AG04449 (cell line): ENCODE results near the gene KIAA0232.
"Not testable (repeated sequence)": the region's sequence is repeated elsewhere in the genome, so short reads cannot be mapped to it uniquely, and the experiment has no call there.

Experiments
- CTCF ChIA-PET: fragments of 350-600 bp; formaldehyde crosslinking; extraction: SDS; loops from one replicate; lab custom pipeline; 2021; ENCODE audit warnings: antibody characterized with exemption; lab: Yijun Ruan, JAX
- POLR2A ChIA-PET: fragments of 400-600, 350-600 bp; formaldehyde crosslinking; extraction: SDS; loops from one replicate; lab custom pipeline; 2020; ENCODE audit warnings: antibody characterized with exemption, inconsistent platforms; lab: Yijun Ruan, JAX
- DNase-seq: peaks from one replicate; pipeline ENCODE4 v3.0.0-alpha.2; 2010; ENCODE audit warnings: low read depth, low spot score
- H3K4me3 ChIP-seq: 2 replicates; pipeline ENCODE4 v1.5.1; 2011; ENCODE audit warnings: low read depth, mild to moderate bottlenecking, control low read depth, low read length
- TF ChIP-seq, protein P1 (sequence below): IDR thresholded peaks from one replicate; pipeline ENCODE4 v1.5.1; 2011; ENCODE audit warnings: mild to moderate bottlenecking, moderate library complexity, low read length, control low read depth, inconsistent platforms; ENCODE audit not compliant: insufficient read depth; ENCODE audit errors: missing control alignments

KIAA0232 gene

DNA sequence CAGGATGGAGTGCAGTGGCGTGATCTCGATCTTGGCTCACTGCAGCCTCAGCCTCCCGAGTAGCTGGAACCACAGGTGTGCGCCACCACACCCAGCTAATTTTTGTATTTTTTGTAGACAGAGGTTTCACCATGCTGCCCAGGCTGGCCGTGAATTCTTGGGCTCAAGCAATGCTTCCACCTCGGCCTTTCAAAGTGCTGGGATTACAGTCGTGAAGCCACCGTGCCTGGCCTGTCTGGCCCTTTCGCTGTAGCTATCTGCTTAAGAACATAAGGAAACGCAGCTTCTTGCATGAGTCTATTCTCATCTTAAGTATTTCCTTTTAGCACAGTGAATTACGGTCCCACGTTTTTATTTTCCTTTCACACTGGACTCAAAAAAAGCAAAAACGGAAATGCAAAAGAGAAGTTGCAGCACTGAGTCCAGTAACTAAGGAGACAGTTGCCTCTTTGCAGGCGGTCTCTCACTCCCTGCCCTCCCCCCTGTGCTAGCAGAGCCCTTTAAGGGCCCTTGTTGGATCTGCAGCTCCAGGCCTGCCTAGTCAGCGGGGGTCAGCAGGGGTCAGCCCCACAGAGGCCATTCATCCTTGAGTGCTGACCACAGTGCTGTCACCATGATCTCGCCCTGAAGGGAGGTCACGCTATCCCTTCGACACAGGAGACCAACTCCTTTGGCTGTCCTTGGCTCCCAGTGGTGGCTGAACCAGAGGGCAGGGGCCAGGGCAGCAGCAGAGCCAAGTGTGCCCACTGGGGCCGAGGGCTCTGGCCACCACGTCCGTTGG, 105.3 kb downstream of the KIAA0232 start:
- TF ChIP-seq, protein P1, sequence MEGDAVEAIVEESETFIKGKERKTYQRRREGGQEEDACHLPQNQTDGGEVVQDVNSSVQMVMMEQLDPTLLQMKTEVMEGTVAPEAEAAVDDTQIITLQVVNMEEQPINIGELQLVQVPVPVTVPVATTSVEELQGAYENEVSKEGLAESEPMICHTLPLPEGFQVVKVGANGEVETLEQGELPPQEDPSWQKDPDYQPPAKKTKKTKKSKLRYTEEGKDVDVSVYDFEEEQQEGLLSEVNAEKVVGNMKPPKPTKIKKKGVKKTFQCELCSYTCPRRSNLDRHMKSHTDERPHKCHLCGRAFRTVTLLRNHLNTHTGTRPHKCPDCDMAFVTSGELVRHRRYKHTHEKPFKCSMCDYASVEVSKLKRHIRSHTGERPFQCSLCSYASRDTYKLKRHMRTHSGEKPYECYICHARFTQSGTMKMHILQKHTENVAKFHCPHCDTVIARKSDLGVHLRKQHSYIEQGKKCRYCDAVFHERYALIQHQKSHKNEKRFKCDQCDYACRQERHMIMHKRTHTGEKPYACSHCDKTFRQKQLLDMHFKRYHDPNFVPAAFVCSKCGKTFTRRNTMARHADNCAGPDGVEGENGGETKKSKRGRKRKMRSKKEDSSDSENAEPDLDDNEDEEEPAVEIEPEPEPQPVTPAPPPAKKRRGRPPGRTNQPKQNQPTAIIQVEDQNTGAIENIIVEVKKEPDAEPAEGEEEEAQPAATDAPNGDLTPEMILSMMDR: no peak
- CTCF ChIA-PET: interaction anchor here (1.0 to 6.9 kb wide), 5 partner anchors 13 to 184 kb away, joined by 4 to 129 read pairs (median 17); partner anchors contain the start of genes GRPEL1 and TBC1D14
- POLR2A ChIA-PET: interaction anchor here (0.6 to 1.6 kb wide), 3 partner anchors 80 to 220 kb away, joined by 3 read pairs; no protein-coding TSS in a partner anchor
- H3K4me3 ChIP-seq: no peak overlapping the region
- no peak for DNase-seq

DNA sequence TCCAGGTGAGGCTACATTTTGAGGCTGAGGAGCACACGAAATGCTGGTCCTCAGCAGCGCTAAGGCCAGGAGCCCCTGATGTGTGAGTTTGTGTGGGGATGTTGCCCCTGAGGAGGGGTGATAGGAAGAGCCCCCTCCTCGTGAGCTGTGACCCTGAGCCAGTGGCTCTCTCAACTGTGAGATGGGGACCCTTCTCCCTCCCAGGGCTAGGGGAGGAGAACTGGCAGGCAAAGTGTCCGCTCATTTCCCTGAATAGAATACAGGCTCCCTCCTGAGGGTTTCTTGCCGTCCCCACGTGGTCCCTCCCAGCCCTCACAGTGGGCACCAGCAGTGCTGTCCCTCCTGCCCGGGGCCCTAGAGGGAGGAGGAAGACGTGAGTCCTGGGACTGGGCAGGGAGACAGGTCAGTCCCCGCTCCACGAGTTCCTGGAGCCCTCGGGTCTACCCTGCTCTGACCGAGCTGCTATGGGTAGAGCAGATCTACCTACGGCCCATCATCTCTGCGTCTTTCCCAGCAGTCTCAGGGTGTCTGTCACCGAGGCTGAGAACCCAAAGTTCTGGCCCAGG, 106.1 kb downstream of the KIAA0232 start:
- ChIA-PET POLR2A (no interaction called here), CTCF (interaction anchor here (6.9 kb wide), 1 partner anchor 14 kb away, joined by 129 read pairs; no protein-coding TSS in a partner anchor)
- TF ChIP-seq, protein P1: no peak
- no peak overlapping the region for H3K4me3 ChIP-seq
- DNase-seq: no peak

DNA sequence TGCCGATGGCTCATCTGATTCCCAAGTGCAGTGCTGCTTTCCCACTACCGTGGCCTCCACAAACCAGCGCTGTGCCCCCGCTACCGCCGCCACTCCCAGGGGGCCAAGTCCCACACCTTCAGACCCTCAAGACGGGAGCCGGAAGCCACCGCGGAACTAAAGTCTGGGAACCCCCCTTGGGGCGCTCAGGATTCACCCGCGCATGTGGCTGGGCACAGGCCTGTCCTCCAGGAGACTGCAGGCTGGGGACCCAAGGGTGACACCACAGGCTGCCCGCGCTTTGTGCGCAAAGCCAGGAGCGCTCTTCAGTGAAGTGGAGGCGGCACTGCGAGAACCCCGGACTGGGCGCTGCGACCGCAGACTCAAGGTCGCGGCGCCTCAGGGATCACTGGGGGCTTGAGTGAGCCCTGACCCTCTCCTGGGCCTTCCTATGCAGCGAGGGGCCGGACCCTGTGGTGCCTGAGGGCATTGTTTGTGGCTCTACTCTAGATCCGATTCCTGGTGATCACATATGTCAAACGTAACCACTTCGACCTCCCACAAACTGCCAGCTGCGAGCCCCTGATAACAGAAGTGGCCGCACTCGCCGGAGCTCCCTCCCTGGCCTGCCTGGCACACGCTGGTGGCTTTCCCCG, 106.7 kb downstream of the KIAA0232 start:
- ChIA-PET POLR2A (no interaction called here), CTCF (interaction anchor here (6.9 kb wide), 1 partner anchor 14 kb away, joined by 129 read pairs; no protein-coding TSS in a partner anchor)
- no peak for DNase-seq
- TF ChIP-seq, protein P1: no peak
- H3K4me3 ChIP-seq: no peak overlapping the region

DNA sequence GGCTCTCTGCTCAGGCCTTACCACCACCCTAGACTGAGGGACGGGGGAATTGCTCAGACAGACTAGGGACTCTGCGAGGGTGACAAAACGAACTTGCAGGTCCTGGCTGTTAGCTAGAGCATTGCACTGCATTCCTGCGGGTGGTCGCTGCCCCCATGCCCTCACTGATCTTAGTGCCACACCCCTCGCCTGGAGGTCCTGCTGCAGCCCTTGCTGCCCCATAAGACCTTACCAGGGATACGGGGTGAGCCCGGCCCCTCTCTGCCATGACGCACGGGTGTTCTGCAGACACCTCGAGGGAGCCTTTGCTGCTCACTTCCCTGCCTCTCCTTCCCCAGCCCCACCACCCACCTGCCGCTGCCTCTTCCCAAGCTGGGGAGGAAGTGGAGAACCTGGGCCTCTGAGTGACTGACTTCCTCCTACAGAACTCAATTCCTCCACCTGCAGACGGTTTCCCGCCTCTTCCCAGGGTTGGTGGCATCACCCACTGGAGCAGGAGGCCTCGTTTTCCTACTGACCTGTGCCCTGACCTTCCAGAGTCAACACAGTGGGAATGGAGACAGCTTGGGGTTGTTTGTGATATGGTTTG, 107.3 kb downstream of the KIAA0232 start:
- CTCF ChIA-PET: no interaction called here
- POLR2A ChIA-PET: no interaction called here
- no peak overlapping the region for H3K4me3 ChIP-seq
- DNase-seq: no peak
- TF ChIP-seq, protein P1: no peak

DNA sequence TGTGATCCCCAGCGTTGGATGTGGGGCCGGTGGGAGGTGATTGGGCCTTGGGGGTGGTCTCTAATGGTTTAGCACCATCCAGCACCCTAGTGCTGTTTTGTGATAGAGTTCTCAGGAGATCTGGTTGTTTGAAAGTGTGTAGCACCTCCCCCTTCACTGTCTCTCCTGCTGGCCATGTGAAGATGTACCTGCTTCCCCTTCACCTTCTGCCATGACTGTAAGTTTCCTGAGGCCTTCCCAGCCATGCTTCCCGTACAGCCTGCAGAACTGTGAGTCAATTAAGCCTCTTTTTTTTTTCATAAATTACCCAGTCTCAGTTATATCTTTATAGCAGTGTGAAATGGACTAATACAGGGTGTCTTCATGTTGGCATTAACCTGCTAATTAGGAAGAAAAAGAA, 107.8 kb downstream of the KIAA0232 start:
- ChIA-PET CTCF (no interaction called here), POLR2A (no interaction called here)
- no peak overlapping the region for H3K4me3 ChIP-seq
- no peak for DNase-seq
- TF ChIP-seq, protein P1: no peak

DNA sequence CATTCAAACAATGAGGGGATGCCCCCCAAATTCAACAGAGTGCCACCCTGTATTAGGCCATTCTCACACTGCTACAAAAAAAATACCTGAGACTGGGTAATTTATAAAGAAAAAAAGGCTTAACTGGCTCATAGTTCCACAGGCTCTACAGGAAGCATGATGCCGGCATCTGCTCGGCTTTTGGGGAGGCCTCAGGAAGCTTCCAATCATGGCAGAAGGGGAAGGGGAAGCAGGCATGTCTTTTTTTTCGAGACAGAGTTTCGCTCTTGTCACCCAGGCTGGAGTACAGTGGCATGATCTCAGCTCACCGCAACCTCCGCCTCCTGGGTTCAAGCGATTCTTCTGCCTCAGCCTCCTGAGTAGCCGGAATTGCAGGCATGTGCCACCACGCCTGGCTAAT, 108.4 kb downstream of the KIAA0232 start:
- DNase-seq, POLR2A ChIA-PET, H3K4me3 ChIP-seq: not testable (repeated sequence)
- CTCF ChIA-PET: interaction anchor here (1.3 to 4.0 kb wide), 4 partner anchors 8 to 180 kb away, joined by 4 to 16 read pairs (median 8); no protein-coding TSS in a partner anchor
